AG04450 (cell line): ENCODE data around the gene OGDH. TPM values are rescaled to one million over a fixed set of nuclear protein-coding genes. Genes with fewer than 3 reads are reported as not detected.
A peak's percentile ranks its signal among the peaks of the same experiment; 100 is the strongest.

Source experiments
- CTCF ChIA-PET: fragments of 300-600, 350-600 bp; formaldehyde crosslinking; extraction: SDS; loops from one replicate; lab custom pipeline; 2022; ENCODE audit warnings: antibody characterized with exemption, inconsistent platforms; lab: Charles Lee
- POLR2A ChIA-PET: fragments of 350-600 bp; formaldehyde crosslinking; extraction: SDS; loops from one replicate; lab custom pipeline; 2021; ENCODE audit warnings: antibody characterized with exemption, inconsistent platforms; lab: Yijun Ruan, JAX
- DNase-seq: peaks from one replicate; pipeline ENCODE4 v3.0.0-alpha.2; 2011; ENCODE audit warnings: low read depth, low spot score
- H3K27ac ChIP-seq: one replicate; pipeline ENCODE4 v1.5.1; 2012; ENCODE audit warnings: low read depth, low read length, control low read depth
- H3K27me3 ChIP-seq: one replicate; pipeline ENCODE4 v1.6.0; 2012; ENCODE audit warnings: low read length; ENCODE audit not compliant: control insufficient read depth, insufficient read depth
- H3K4me3 ChIP-seq: 2 replicates; pipeline ENCODE4 v1.5.1; 2011; ENCODE audit warnings: mild to moderate bottlenecking, low read depth, low read length, control low read depth
- H3K9me3 ChIP-seq: 2 replicates; pipeline ENCODE4 v1.5.1; 2012; ENCODE audit warnings: low read length; ENCODE audit not compliant: control insufficient read depth, insufficient read depth
- polyA plus RNA-seq: library from polyadenylated mRNA; depleted of rRNA; stranded (reverse); fragments of >200 nt; gene quantifications from 2 replicates; pipeline ENCODE4 v1.2.3, GENCODE V29; 2011
- TF ChIP-seq, protein P1 (sequence below): IDR thresholded peaks from 2 replicates; pipeline ENCODE4 v1.5.1; 2011; ENCODE audit warnings: low read depth, low read length, control low read depth, inconsistent platforms

The OGDH gene
- polyA plus RNA-seq, 1 experiment, result 35.8 TPM

DNA sequence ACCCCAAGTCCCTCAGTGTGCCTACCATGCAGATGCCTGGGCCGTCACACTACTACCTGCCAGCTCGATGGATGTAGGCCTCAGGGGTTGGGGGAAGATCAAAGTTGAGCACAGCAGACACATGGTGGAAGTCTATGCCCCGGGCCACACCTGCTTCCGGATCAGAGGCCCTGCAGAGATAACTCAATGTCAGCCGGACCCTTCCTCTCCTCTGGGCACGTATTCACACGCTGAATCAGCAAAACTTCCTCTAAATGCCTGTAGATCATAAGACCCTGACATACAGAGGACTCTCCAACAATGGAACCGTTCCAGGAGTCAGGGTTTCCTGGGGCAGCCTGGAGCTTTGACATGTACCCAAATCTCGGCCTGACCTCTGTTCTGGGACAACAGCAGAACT, 36.5 kb upstream of the OGDH start:
- Histone ChIP-seq H3K27me3 (no peaks in the 10 kb centered on the region), H3K9me3 (peaks cover 4% of the 10 kb centered on the region; the same call in 1 of the 2 replicates), H3K4me3 (no peak overlapping the region), H3K27ac (no peak overlapping the region)
- POLR2A ChIA-PET, result no interaction called here
- TF ChIP-seq, protein P1, sequence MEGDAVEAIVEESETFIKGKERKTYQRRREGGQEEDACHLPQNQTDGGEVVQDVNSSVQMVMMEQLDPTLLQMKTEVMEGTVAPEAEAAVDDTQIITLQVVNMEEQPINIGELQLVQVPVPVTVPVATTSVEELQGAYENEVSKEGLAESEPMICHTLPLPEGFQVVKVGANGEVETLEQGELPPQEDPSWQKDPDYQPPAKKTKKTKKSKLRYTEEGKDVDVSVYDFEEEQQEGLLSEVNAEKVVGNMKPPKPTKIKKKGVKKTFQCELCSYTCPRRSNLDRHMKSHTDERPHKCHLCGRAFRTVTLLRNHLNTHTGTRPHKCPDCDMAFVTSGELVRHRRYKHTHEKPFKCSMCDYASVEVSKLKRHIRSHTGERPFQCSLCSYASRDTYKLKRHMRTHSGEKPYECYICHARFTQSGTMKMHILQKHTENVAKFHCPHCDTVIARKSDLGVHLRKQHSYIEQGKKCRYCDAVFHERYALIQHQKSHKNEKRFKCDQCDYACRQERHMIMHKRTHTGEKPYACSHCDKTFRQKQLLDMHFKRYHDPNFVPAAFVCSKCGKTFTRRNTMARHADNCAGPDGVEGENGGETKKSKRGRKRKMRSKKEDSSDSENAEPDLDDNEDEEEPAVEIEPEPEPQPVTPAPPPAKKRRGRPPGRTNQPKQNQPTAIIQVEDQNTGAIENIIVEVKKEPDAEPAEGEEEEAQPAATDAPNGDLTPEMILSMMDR, result no peak
- CTCF ChIA-PET, result no interaction called here
- DNase-seq, result no peak

DNA sequence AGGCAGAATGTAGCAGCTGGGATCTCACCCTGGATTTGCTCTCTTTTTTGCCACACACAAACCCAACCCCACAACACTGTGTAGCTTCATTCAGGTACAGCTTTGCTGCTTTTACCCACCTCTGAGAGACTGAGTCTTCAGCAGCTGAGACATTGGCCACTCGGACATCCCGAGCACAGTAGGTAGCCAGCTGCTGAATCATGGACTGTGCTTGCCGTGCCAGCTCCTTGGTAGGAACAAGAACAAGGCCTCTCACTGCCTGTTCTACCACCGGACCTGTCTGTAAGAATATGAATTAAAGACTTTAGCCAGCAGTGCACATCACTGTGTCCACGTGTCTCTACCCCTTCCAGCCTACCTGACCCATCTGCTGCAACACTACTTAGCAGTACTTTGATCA, 33.7 kb upstream of the OGDH start:
- ChIA-PET CTCF (interaction anchor here (0.9 to 1.4 kb wide), 4 partner anchors 8 to 274 kb away, joined by 3 to 5 read pairs (median 3); no protein-coding TSS in a partner anchor), POLR2A (interaction anchor here (2.3 kb wide), 1 partner anchor 10 kb away, joined by 11 read pairs; the partner anchor contains the start of gene TMED4)
- no peaks in the 10 kb centered on the region for H3K27me3 ChIP-seq
- peak overlapping the region; percentile 98 for H3K4me3 ChIP-seq
- no peak for DNase-seq
- TF ChIP-seq, protein P1, result no peak
- H3K9me3 ChIP-seq, result peaks cover 4% of the 10 kb centered on the region; the same call in 1 of the 2 replicates
- no peak overlapping the region for H3K27ac ChIP-seq

DNA sequence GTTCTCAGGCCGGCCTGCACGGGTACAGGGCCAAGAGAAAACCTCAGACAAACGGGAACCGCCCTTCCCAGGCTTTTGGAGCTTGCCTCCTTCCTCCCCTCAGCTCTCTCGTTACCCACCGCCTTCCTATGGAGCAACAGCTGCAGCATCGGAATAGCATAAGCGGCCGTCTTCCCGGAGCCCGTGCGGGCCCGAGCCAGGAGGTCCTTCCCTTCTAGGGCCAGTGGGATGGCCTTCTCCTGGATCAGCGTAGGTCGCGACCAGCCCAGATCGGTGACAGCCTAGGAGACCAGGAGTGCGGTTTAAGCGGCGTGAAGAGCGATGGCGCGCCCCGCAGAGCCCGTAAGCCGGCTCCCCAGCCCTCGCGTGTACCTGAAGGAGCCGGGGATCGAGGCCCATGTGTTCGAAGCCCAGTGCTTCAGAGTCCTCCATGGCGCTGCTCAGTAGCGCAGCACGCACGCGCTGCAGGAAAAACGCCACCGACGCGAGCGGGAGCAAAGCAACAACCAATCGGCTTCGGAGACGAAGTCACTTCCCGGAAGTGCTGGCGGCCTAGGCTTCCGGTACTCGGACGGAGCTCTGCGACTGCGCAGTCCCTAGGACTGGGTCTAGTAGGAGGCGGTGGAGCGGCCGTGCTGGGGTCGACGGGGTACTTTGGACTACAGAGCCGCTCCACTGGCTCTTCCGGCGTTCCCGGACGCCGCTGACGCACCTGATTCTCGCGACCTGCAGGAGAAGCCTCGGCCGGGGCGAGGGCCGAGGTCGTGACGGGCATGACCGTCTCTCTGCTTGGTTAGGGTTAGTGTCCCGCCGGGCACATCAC, 32.8 kb upstream of the OGDH start, which contains the start of gene DDX56:
DDX56 (minus strand) TSS at position 445 of the 823 bp plus-strand sequence; CDS start at position 432, 13 bp downstream.
- Histone ChIP-seq H3K27ac (peak within 1 kb of the TSS; percentile 52), H3K27me3 (no peaks in the 10 kb centered on the region), H3K9me3 (peaks cover 4% of the 10 kb centered on the region; the same call in 1 of the 2 replicates), H3K4me3 (peak within 1 kb of the TSS; percentile 98)
- CTCF ChIA-PET, result interaction anchor here (0.8 to 1.4 kb wide), 4 partner anchors 8 to 273 kb away, joined by 3 read pairs; no protein-coding TSS in a partner anchor
- POLR2A ChIA-PET, result interaction anchor here (0.5 to 2.3 kb wide), 13 partner anchors 9 to 672 kb away, joined by 3 to 11 read pairs (median 4); partner anchors contain the start of genes H2AZ2, NUDCD3, OGDH and TMED4
- DNase-seq, result peak; percentile 83
- TF ChIP-seq, protein P1, result no peak

DNA sequence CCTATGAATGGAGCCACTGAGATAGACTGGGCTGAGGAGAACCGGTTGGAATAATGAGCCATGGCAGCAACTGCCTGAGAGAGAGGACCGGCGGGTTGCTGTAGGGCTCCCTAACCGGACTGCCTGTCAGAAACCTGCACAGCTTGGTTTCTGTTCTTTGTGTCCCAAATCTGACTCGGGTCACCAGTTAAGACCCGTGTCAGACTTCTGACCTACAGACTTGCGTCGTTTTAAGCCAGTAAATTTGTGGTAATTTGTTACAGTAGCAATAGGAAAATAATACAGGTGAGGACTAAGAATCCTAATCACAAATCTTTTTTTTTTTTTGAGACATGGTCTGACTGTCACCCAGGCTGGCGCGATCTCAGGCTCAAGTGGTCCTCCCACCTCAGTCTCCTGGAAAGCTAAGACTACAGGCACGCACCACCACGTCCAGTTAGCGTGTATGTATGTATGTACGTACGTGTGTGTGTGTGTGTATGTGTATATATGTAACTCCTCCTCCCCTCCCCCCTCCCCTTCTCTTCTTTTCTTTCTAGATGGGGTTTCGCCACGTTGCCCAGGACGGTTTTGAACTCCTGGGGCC, 32.0 kb upstream of the OGDH start:
- ChIA-PET POLR2A (interaction anchor here (0.5 to 2.3 kb wide), 12 partner anchors 8 to 672 kb away, joined by 3 to 11 read pairs (median 4); partner anchors contain the start of genes H2AZ2, NUDCD3 and TMED4), CTCF (interaction anchor here (0.8 to 1.4 kb wide), 3 partner anchors 9 to 85 kb away, joined by 3 read pairs; no protein-coding TSS in a partner anchor)
- H3K4me3 ChIP-seq, result peak overlapping the region; percentile 98
- no peak for DNase-seq
- peak overlapping the region; percentile 52 for H3K27ac ChIP-seq
- no peaks in the 10 kb centered on the region for H3K27me3 ChIP-seq
- TF ChIP-seq, protein P1, result no peak
- H3K9me3 ChIP-seq, result peaks cover 4% of the 10 kb centered on the region; the same call in 1 of the 2 replicates
